ENCODE data around the gene PHC3.

PHC3 gene

GRCh38 chr3:170189398-170190256 is 8.1 kb upstream of the PHC3 start:
- Histone ChIP-seq H3K14ac (ENCODE audit: low read length) (no peak overlapping the region), H4K91ac (ENCODE audit: low read depth, low read length, poor library complexity) (no peak overlapping the region), H2AK5ac (ENCODE audit: low read depth, low read length) (no peak overlapping the region), H4K8ac (ENCODE audit: low read depth, low read length) (no peak overlapping the region), H2BK15ac (ENCODE audit: low read length) (no peak overlapping the region), H3K27ac (replicated peaks; ENCODE audit: low read length) (no peak overlapping the region), H3K4me2 (ENCODE audit: insufficient read depth, low read length, poor library complexity, severe bottlenecking) (no peak overlapping the region), H3K9ac (ENCODE audit: low read depth, low read length, poor library complexity) (no peak overlapping the region), H3K27me3 (ENCODE audit: control insufficient read depth in 3 of 3, insufficient read depth in 3 of 3, low read depth in 1 of 3, low read length in 3 of 3) (no peaks in the 10 kb centered on the region), H3K4me3 (ENCODE audit: low read length in 2 of 2) (no peak overlapping the region), H2BK5ac (ENCODE audit: low read length) (no peak overlapping the region), H3K4me1 (ENCODE audit: control insufficient read depth in 2 of 2, insufficient read depth in 1 of 2, low read depth in 1 of 2, low read length in 2 of 2) (no peaks in the 10 kb centered on the region), H2BK120ac (ENCODE audit: low read depth, low read length) (no peak overlapping the region), H3K79me1 (ENCODE audit: low read depth, low read length) (no peaks in the 10 kb centered on the region), H3K9me3 (replicated peaks in 1 of 2; ENCODE audit: control insufficient read depth in 2 of 2, insufficient read depth in 1 of 2, low read depth in 1 of 2, low read length in 2 of 2) (no peaks in the 10 kb centered on the region), H3K18ac (ENCODE audit: low read length) (no peak overlapping the region), H3K4ac (ENCODE audit: low read length) (no peak overlapping the region), H3K23ac (ENCODE audit: low read depth, low read length, poor library complexity) (no peak overlapping the region), H2AFZ (ENCODE audit: low read length) (peak overlapping the region; percentile 61), H3K36me3 (replicated peaks in 1 of 2; ENCODE audit: control insufficient read depth in 2 of 2, insufficient read depth in 2 of 2, low read length in 2 of 2) (no peaks in the 10 kb centered on the region), H2BK12ac (ENCODE audit: low read length) (no peak overlapping the region)
- WGBS, 2 donors (ENCODE audit: extremely low coverage in 2 of 2, insufficient read length in 2 of 2, insufficient replicate concordance in 1 of 2) = no CpG with 5 or more reads among the region's 4 CpGs
- no peak for DNase-seq (ENCODE audit: low spot score)

GRCh38 chr3:170180079-170180907 is 1.2 kb downstream of the PHC3 start:
- Histone ChIP-seq H2BK15ac (ENCODE audit: low read length) (no peak overlapping the region), H3K4me1 (ENCODE audit: control insufficient read depth in 2 of 2, insufficient read depth in 1 of 2, low read depth in 1 of 2, low read length in 2 of 2) (no peaks in the 10 kb centered on the region), H2BK12ac (ENCODE audit: low read length) (no peak overlapping the region), H3K9ac (ENCODE audit: low read depth, low read length, poor library complexity) (no peak overlapping the region), H3K36me3 (replicated peaks in 1 of 2; ENCODE audit: control insufficient read depth in 2 of 2, insufficient read depth in 2 of 2, low read length in 2 of 2) (peaks cover 8 to 40% of the 10 kb centered on the region in 2 donors), H3K27me3 (ENCODE audit: control insufficient read depth in 3 of 3, insufficient read depth in 3 of 3, low read depth in 1 of 3, low read length in 3 of 3) (no peaks in the 10 kb centered on the region), H3K18ac (ENCODE audit: low read length) (no peak overlapping the region), H2BK5ac (ENCODE audit: low read length) (no peak overlapping the region), H3K79me1 (ENCODE audit: low read depth, low read length) (no peaks in the 10 kb centered on the region), H3K23ac (ENCODE audit: low read depth, low read length, poor library complexity) (no peak overlapping the region), H2AFZ (ENCODE audit: low read length) (peak overlapping the region; percentile 90), H3K4me3 (ENCODE audit: low read length in 2 of 2) (peak overlapping the region; percentile 74 to 89), H3K9me3 (replicated peaks in 1 of 2; ENCODE audit: control insufficient read depth in 2 of 2, insufficient read depth in 1 of 2, low read depth in 1 of 2, low read length in 2 of 2) (peaks cover 0 to 4% of the 10 kb centered on the region in 2 donors), H3K27ac (replicated peaks; ENCODE audit: low read length) (no peak overlapping the region), H4K91ac (ENCODE audit: low read depth, low read length, poor library complexity) (no peak overlapping the region), H2BK120ac (ENCODE audit: low read depth, low read length) (no peak overlapping the region), H3K4ac (ENCODE audit: low read length) (no peak overlapping the region), H3K4me2 (ENCODE audit: insufficient read depth, low read length, poor library complexity, severe bottlenecking) (peak overlapping the region; percentile 54), H4K8ac (ENCODE audit: low read depth, low read length) (no peak overlapping the region), H2AK5ac (ENCODE audit: low read depth, low read length) (no peak overlapping the region), H3K14ac (ENCODE audit: low read length) (no peak overlapping the region)
- no CpG with 5 or more reads among the region's 16 CpGs for WGBS, 2 donors (ENCODE audit: extremely low coverage in 2 of 2, insufficient read length in 2 of 2, insufficient replicate concordance in 1 of 2)
- DNase-seq (ENCODE audit: low spot score) = no peak

DNA sequence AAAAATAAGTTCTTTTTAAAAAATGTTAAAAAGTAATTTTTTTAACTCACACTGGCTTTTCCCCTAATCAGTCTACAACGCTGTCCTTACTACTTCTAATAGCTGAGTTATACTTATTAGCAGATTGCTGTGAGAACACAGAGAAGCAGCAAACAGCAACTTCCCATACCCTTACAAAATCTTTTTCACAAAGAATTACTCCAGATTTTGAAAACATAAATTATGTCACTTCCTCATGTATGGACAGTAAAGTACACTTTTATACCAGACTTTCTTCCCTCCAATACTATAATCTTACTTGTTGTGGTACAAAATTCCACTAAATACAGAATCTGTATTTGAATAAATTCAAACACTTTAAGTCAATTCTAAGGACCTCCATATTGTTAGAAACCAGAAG is 2.1 kb downstream of the PHC3 start:
- H2BK120ac ChIP-seq (ENCODE audit: low read depth, low read length) = no peak overlapping the region
- no peak overlapping the region for H4K91ac ChIP-seq (ENCODE audit: low read depth, low read length, poor library complexity)
- WGBS, 2 donors (ENCODE audit: extremely low coverage in 2 of 2, insufficient read length in 2 of 2, insufficient replicate concordance in 1 of 2) = no CpG with 5 or more reads among the region's 1 CpG
- no peaks in the 10 kb centered on the region for H3K4me1 ChIP-seq (ENCODE audit: control insufficient read depth in 2 of 2, insufficient read depth in 1 of 2, low read depth in 1 of 2, low read length in 2 of 2)
- no peaks in the 10 kb centered on the region for H3K27me3 ChIP-seq (ENCODE audit: control insufficient read depth in 3 of 3, insufficient read depth in 3 of 3, low read depth in 1 of 3, low read length in 3 of 3)
- no peak overlapping the region for H3K4me2 ChIP-seq (ENCODE audit: insufficient read depth, low read length, poor library complexity, severe bottlenecking)
- no peak for DNase-seq (ENCODE audit: low spot score)
- H3K9me3 ChIP-seq (replicated peaks in 1 of 2; ENCODE audit: control insufficient read depth in 2 of 2, insufficient read depth in 1 of 2, low read depth in 1 of 2, low read length in 2 of 2) = peaks cover 0 to 4% of the 10 kb centered on the region in 2 donors
- no peak overlapping the region for H2BK5ac ChIP-seq (ENCODE audit: low read length)
- H3K18ac ChIP-seq (ENCODE audit: low read length) = no peak overlapping the region
- H3K79me1 ChIP-seq (ENCODE audit: low read depth, low read length) = no peaks in the 10 kb centered on the region
- no peak overlapping the region for H2AFZ ChIP-seq (ENCODE audit: low read length)
- no peak overlapping the region for H2BK15ac ChIP-seq (ENCODE audit: low read length)
- H3K4me3 ChIP-seq (ENCODE audit: low read length in 2 of 2) = peak overlapping the region in 1 of 2 donors; percentile 18
- no peak overlapping the region for H3K4ac ChIP-seq (ENCODE audit: low read length)
- no peak overlapping the region for H3K9ac ChIP-seq (ENCODE audit: low read depth, low read length, poor library complexity)
- no peak overlapping the region for H3K14ac ChIP-seq (ENCODE audit: low read length)
- no peak overlapping the region for H2BK12ac ChIP-seq (ENCODE audit: low read length)
- no peak overlapping the region for H3K23ac ChIP-seq (ENCODE audit: low read depth, low read length, poor library complexity)
- H3K36me3 ChIP-seq (replicated peaks in 1 of 2; ENCODE audit: control insufficient read depth in 2 of 2, insufficient read depth in 2 of 2, low read length in 2 of 2) = peaks cover 9 to 48% of the 10 kb centered on the region in 2 donors
- H4K8ac ChIP-seq (ENCODE audit: low read depth, low read length) = no peak overlapping the region
- no peak overlapping the region for H2AK5ac ChIP-seq (ENCODE audit: low read depth, low read length)
- no peak overlapping the region for H3K27ac ChIP-seq (replicated peaks; ENCODE audit: low read length)

GRCh38 chr3:170178651-170179050 is 2.9 kb downstream of the PHC3 start:
- WGBS, 2 donors (ENCODE audit: extremely low coverage in 2 of 2, insufficient read length in 2 of 2, insufficient replicate concordance in 1 of 2) = no CpG with 5 or more reads among the region's 3 CpGs
- no peak overlapping the region for H2BK12ac ChIP-seq (ENCODE audit: low read length)

More at GRCh38 chr3:170178651-170179050, 2.9 kb downstream of the PHC3 start:
- Histone ChIP-seq H3K18ac (ENCODE audit: low read length) (no peak overlapping the region), H3K14ac (ENCODE audit: low read length) (no peak overlapping the region), H3K27ac (replicated peaks; ENCODE audit: low read length) (no peak overlapping the region), H3K79me1 (ENCODE audit: low read depth, low read length) (no peaks in the 10 kb centered on the region), H2BK15ac (ENCODE audit: low read length) (no peak overlapping the region), H3K4me1 (ENCODE audit: control insufficient read depth in 2 of 2, insufficient read depth in 1 of 2, low read depth in 1 of 2, low read length in 2 of 2) (no peaks in the 10 kb centered on the region), H3K4ac (ENCODE audit: low read length) (no peak overlapping the region), H3K4me3 (ENCODE audit: low read length in 2 of 2) (no peak overlapping the region), H4K91ac (ENCODE audit: low read depth, low read length, poor library complexity) (no peak overlapping the region), H2AFZ (ENCODE audit: low read length) (no peak overlapping the region), H4K8ac (ENCODE audit: low read depth, low read length) (no peak overlapping the region), H2BK5ac (ENCODE audit: low read length) (no peak overlapping the region), H3K9me3 (replicated peaks in 1 of 2; ENCODE audit: control insufficient read depth in 2 of 2, insufficient read depth in 1 of 2, low read depth in 1 of 2, low read length in 2 of 2) (peaks cover 0 to 4% of the 10 kb centered on the region in 2 donors), H3K9ac (ENCODE audit: low read depth, low read length, poor library complexity) (no peak overlapping the region), H2AK5ac (ENCODE audit: low read depth, low read length) (no peak overlapping the region), H3K36me3 (replicated peaks in 1 of 2; ENCODE audit: control insufficient read depth in 2 of 2, insufficient read depth in 2 of 2, low read length in 2 of 2) (peaks cover 9 to 56% of the 10 kb centered on the region in 2 donors), H3K27me3 (ENCODE audit: control insufficient read depth in 3 of 3, insufficient read depth in 3 of 3, low read depth in 1 of 3, low read length in 3 of 3) (no peaks in the 10 kb centered on the region), H3K23ac (ENCODE audit: low read depth, low read length, poor library complexity) (no peak overlapping the region), H2BK120ac (ENCODE audit: low read depth, low read length) (no peak overlapping the region), H3K4me2 (ENCODE audit: insufficient read depth, low read length, poor library complexity, severe bottlenecking) (no peak overlapping the region)
- no peak for DNase-seq (ENCODE audit: low spot score)
